Transverse colon (tissue), 4 donors: ENCODE measurements around the gene SOD1. TPM values are rescaled to one million over a fixed set of nuclear protein-coding genes. Genes with fewer than 3 reads are reported as not detected.

ENCODE experiments used
- DNase-seq: peaks from one replicate; pipeline ENCODE4 v3.0.0-alpha.2; 2019
- H3K27ac ChIP-seq, 4 donors: fragments of 200-600 bp; sonication (generic); 2 replicates each; pipeline ENCODE4 v1.5.1; 2016 to 2018; ENCODE audit warnings: inconsistent platforms in 4 of 4
- H3K27me3 ChIP-seq: fragments of 200-600 bp; sonication (generic); 2 replicates; pipeline ENCODE4 v1.5.1; 2017; ENCODE audit warnings: inconsistent platforms
- H3K36me3 ChIP-seq, 4 donors: fragments of 200-600 bp; sonication (generic); 2 replicates each; pipeline ENCODE4 v1.5.1; 2017 to 2019; ENCODE audit warnings: inconsistent platforms in 4 of 4
- H3K4me1 ChIP-seq, 4 donors: fragments of 200-600 bp; sonication (generic); 2 replicates each; pipeline ENCODE4 v1.5.1; 2017 to 2020; ENCODE audit warnings: inconsistent platforms in 4 of 4
- H3K4me3 ChIP-seq, 4 donors: fragments of 200-600 bp; sonication (generic); 1 replicate in 1 of 4; 2 replicates in 3 of 4; pipeline versions ENCODE4 v1.5.1 to v1.6.1; 2017 to 2019; ENCODE audit warnings: inconsistent platforms in 4 of 4
- H3K9me3 ChIP-seq, 2 donors: fragments of 200-600 bp; sonication (generic); 2 replicates each; pipeline ENCODE4 v1.5.1; 2017 to 2019; ENCODE audit warnings: inconsistent platforms in 2 of 2
- EP300 ChIP-seq: sonication (generic); formaldehyde crosslinking; IDR thresholded peaks from one replicate; pipeline ENCODE4 v1.6.1; 2017; ENCODE audit warnings: antibody characterized with exemption, low read depth
- POLR2A ChIP-seq: fragments of 450-650 bp; IDR thresholded peaks from one replicate; pipeline ENCODE4 v1.6.1; 2016; ENCODE audit warnings: antibody characterized with exemption, mild to moderate bottlenecking, moderate library complexity
- POLR2AphosphoS5 ChIP-seq, 3 donors: sonication (generic); formaldehyde crosslinking; IDR thresholded peaks; one replicate each; pipeline ENCODE4 v1.6.1; 2016; ENCODE audit warnings: antibody characterized with exemption in 3 of 3
- WGBS, 2 donors: methylation state at CpG; one replicate each; pipeline ENCODE4 v1.1.5; 2018; ENCODE audit warnings: low coverage in 1 of 2; 5-methylcytosine and 5-hydroxymethylcytosine counted together
- in situ Hi-C, 4 donors: fragments of 200-750 bp; cut with MboI; loops; one replicate each; pipeline versions ENCODE4 v1.15.0 to v1.15.1; 2017; ENCODE audit warnings: low sequenced_read_pairs in 3 of 4, low pct_ligation_motif_present in 1 of 4, low pct_unique_long_range_greater_than_20kb in 1 of 4
- intact Hi-C: fragments of 100-400 bp; cut with DNase I; formaldehyde crosslinking; loops from one replicate; pipeline ENCODE4 v1.15.1; 2023; ENCODE audit warnings: low total_unique reads
- total RNA-seq, 4 donors: library from RNA; depleted of rRNA; stranded (reverse); fragments of >200 nt; gene quantifications; one replicate each; pipeline ENCODE4 v1.1.0, GENCODE V29; 2016
- TF ChIP-seq, protein P1 (sequence below), 5 experiments: fragments of 200-600 bp in 3 of 5; fragments of 450-650 bp in 2 of 5; sonication (generic) in 3 of 5; IDR thresholded peaks; 1 replicate in 2 of 5; 2 replicates in 3 of 5; pipeline ENCODE4 v1.5.1; 2016 to 2017; ENCODE audit warnings: antibody characterized with exemption in 5 of 5, inconsistent platforms in 3 of 5, mild to moderate bottlenecking in 2 of 5, moderate library complexity in 1 of 5

The SOD1 gene
- total RNA-seq, 4 donors from 2014 or later = 117 to 312 (median 256) TPM

DNA sequence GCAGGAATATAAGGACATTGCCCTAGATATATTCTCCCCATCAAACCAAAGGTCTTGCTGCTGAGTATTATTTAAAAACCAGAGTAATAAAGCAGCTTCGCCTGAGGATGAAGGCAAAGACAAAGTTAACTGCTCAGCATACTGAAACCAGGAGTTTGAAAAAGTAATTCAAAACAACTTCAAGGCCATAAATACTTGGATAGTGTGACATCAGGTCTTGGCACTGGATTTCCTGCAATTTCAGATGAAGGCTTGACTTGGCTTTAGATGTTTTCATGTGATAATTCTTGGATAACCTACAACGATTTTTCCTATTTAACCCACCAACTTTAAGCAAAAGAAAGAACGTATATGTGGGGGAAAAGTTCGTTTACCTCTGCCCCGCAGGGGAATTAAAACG lies 10.6 kb downstream of the SOD1 start:
- intact Hi-C loops = loop anchor here (2.0 kb wide), 1 partner anchor 59 kb away; no protein-coding TSS in a partner anchor
- Histone ChIP-seq H3K4me1 (peaks cover 0 to 28% (median 4%) of the 10 kb centered on the region in 4 donors), H3K4me3 (no peak overlapping the region), H3K27me3 (no peaks in the 10 kb centered on the region), H3K27ac (no peak overlapping the region), H3K9me3 (no peaks in the 10 kb centered on the region), H3K36me3 (peaks cover 0 to 36% (median 12%) of the 10 kb centered on the region in 4 donors)
- WGBS, 2 donors = 57 to 61% methylated on average over 6 of the region's 6 CpGs
- no peak for DNase-seq
- in situ Hi-C loops = no loop called here
- TF ChIP-seq EP300 (no peak), POLR2A (no peak), POLR2AphosphoS5 (IDR thresholded peaks at IDR 0.05) (no peak)
- TF ChIP-seq, protein P1, sequence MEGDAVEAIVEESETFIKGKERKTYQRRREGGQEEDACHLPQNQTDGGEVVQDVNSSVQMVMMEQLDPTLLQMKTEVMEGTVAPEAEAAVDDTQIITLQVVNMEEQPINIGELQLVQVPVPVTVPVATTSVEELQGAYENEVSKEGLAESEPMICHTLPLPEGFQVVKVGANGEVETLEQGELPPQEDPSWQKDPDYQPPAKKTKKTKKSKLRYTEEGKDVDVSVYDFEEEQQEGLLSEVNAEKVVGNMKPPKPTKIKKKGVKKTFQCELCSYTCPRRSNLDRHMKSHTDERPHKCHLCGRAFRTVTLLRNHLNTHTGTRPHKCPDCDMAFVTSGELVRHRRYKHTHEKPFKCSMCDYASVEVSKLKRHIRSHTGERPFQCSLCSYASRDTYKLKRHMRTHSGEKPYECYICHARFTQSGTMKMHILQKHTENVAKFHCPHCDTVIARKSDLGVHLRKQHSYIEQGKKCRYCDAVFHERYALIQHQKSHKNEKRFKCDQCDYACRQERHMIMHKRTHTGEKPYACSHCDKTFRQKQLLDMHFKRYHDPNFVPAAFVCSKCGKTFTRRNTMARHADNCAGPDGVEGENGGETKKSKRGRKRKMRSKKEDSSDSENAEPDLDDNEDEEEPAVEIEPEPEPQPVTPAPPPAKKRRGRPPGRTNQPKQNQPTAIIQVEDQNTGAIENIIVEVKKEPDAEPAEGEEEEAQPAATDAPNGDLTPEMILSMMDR (IDR thresholded peaks at IDR 0.05) = no peak

DNA sequence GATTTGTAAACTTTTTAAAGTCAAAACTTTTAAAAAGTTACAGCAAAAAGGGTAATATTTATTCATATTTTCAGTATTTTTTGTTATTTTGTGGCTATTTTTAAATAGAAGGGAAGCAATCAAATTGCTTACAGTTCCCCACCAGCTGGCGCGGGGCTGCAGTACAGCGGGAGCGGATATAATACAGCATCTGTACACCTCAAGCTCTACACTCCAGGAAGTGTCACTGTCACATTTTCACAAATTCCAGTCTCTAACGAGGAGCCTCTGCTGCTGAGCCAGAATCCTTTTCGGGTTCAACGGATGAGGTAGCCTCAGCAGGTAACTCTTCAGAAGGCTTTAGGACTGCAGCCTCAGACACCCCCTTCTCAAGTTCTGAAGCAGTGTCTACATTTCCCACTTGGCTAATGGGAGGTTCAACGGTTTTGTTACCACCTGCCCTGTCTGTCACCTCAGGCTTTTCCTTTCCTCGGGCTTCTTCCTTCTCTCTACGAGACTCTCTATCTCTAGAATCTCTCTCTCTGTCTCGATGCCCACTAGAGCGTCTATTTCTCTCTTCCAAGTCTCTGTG lies 11.7 kb downstream of the SOD1 start:
- H3K9me3 ChIP-seq = no peaks in the 10 kb centered on the region
- H3K36me3 ChIP-seq = peaks cover 0 to 36% (median 12%) of the 10 kb centered on the region in 4 donors
- no peak for TF ChIP-seq POLR2AphosphoS5 (IDR thresholded peaks at IDR 0.05)
- TF ChIP-seq POLR2A = no peak
- no peak for TF ChIP-seq EP300
- TF ChIP-seq, protein P1 (IDR thresholded peaks at IDR 0.05) = no peak
- no peaks in the 10 kb centered on the region for H3K27me3 ChIP-seq
- WGBS, 2 donors = 91% methylated on average over 10 to 12 of the region's 12 CpGs
- DNase-seq = no peak
- no peak overlapping the region for H3K4me3 ChIP-seq
- intact Hi-C loops (loop anchor here (2.0 kb wide), 1 partner anchor 58 kb away; no protein-coding TSS in a partner anchor), in situ Hi-C loops (no loop called here)
- H3K27ac ChIP-seq = no peak overlapping the region
- peaks cover 0 to 23% (median 4%) of the 10 kb centered on the region in 4 donors for H3K4me1 ChIP-seq

DNA sequence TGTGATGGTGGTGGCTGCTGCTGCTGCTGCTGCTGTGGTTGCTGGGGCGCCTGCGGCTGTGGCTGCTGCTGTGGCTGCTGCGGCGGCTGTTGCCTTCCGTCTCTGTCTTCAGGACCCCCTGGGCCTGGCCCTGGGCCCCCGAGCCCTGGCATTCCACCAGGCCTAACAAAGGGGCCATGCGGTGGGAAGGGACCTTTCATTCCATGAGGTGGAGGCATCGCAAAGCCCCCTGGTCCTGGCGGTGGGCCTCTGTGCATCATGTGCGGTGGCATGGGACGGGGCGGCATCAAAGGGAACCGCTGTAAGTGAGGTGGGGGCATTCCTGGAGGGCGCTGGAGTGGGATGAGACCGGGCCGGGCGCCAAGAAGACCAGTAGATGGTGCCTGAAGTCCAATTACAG lies 12.4 kb downstream of the SOD1 start:
- in situ Hi-C loops (no loop called here), intact Hi-C loops (loop anchor here (2.0 kb wide), 1 partner anchor 57 kb away; no protein-coding TSS in a partner anchor)
- Histone ChIP-seq H3K9me3 (no peaks in the 10 kb centered on the region), H3K27me3 (no peaks in the 10 kb centered on the region), H3K4me3 (no peak overlapping the region), H3K27ac (no peak overlapping the region), H3K36me3 (peaks cover 0 to 36% (median 12%) of the 10 kb centered on the region in 4 donors), H3K4me1 (peaks cover 0 to 18% (median 4%) of the 10 kb centered on the region in 4 donors)
- 92% methylated on average over 17 of the region's 17 CpGs; no CpG with 5 or more reads in 1 of the 2 donors for WGBS, 2 donors
- TF ChIP-seq EP300 = no peak
- no peak for TF ChIP-seq POLR2A
- TF ChIP-seq POLR2AphosphoS5 (IDR thresholded peaks at IDR 0.05) = no peak
- TF ChIP-seq, protein P1 (IDR thresholded peaks at IDR 0.05) = no peak
- DNase-seq = no peak

DNA sequence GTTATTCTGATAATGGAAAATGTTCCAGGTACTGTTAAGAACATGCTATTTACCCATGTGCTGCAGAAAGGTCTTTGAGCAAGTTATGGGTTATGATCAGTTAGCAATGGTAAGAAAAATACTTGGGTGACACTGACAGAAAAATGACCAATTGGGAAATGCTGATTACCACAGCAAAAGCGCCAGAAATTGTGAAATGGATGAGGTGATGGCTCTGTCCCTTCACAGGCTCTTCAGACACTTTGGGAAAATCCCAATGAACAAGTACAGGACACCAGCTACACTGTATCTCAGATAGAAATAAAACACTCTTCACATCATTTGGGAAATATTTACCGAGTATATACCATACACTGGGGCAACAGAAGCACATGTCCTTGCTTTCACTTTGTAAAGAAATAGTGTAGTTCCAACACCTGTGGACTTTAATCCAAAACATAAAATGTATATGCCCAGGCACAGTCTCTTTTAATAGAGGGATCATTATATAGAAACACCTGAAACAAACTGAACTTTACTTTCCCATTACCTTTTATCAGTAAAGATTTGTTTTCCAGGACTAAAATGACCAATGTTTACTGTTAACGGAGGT lies 13.9 kb downstream of the SOD1 start:
- intact Hi-C loops = no loop called here
- WGBS, 2 donors = 70 to 81% methylated on average over 3 of the region's 3 CpGs
- H3K4me1 ChIP-seq = peaks cover 0 to 14% (median 0%) of the 10 kb centered on the region in 4 donors
- peaks cover 0 to 23% (median 6%) of the 10 kb centered on the region in 4 donors for H3K36me3 ChIP-seq
- H3K27me3 ChIP-seq = no peaks in the 10 kb centered on the region
- no peaks in the 10 kb centered on the region for H3K9me3 ChIP-seq
- H3K27ac ChIP-seq = no peak overlapping the region
- H3K4me3 ChIP-seq = no peak overlapping the region
- TF ChIP-seq, protein P1 (IDR thresholded peaks at IDR 0.05) = no peak
- TF ChIP-seq EP300 (no peak), POLR2A (no peak), POLR2AphosphoS5 (IDR thresholded peaks at IDR 0.05) (no peak)
- in situ Hi-C loops = no loop called here
- no peak for DNase-seq
